OCI-LY3 (cell line): ENCODE data around the gene CPNE4.
A peak's percentile ranks its signal among the peaks of the same experiment; 100 is the strongest.

Source experiments
- H2AFZ ChIP-seq: fragments of 200-600, 300-600 bp; shearing (Covaris generic); 2 replicates; pipeline ENCODE4 v1.6.0; 2014; ENCODE audit warnings: antibody characterized with exemption, low read depth, low read length
- H3K27ac ChIP-seq: fragments of 200-600, 300-600 bp; sonication (generic); 2 replicates; pipeline ENCODE4 v1.5.1; 2014; ENCODE audit warnings: mild to moderate bottlenecking, low read length, moderate library complexity, mixed read lengths
- H3K27me3 ChIP-seq: fragments of 200-600, 300-600 bp; sonication (generic); 2 replicates; pipeline ENCODE4 v1.6.1; 2014; ENCODE audit warnings: low read depth, low read length, mixed read lengths
- H3K36me3 ChIP-seq: fragments of 200-600, 300-600 bp; sonication (generic); replicated peaks from 2 replicates; pipeline ENCODE3; 2014; ENCODE audit warnings: low read depth, low read length, mixed read lengths
- H3K4me1 ChIP-seq: fragments of 300-600, 200-600 bp; sonication (generic); 2 replicates; pipeline ENCODE4 v1.6.1; 2014; ENCODE audit warnings: low read length, mixed read lengths
- H3K4me2 ChIP-seq: fragments of 200-600, 300-600 bp; sonication (generic); 2 replicates; pipeline ENCODE4 v1.6.1; 2014; ENCODE audit warnings: low read length, mixed read lengths
- H3K4me3 ChIP-seq: fragments of 300-600, 200-600 bp; sonication (generic); 2 replicates; pipeline ENCODE4 v1.5.1; 2014; ENCODE audit warnings: antibody characterized with exemption, mild to moderate bottlenecking, low read length, moderate library complexity
- H3K79me2 ChIP-seq: fragments of 300-600, 200-600 bp; shearing (Covaris generic); 2 replicates; pipeline ENCODE4 v1.6.1; 2014; ENCODE audit warnings: mild to moderate bottlenecking, low read length, mixed read lengths
- H3K9ac ChIP-seq: fragments of 300-600, 200-600 bp; shearing (Covaris generic); 2 replicates; pipeline ENCODE4 v1.6.0; 2014; ENCODE audit warnings: mild to moderate bottlenecking, low read length, moderate library complexity
- H3K9me3 ChIP-seq: fragments of 200-600, 300-600 bp; shearing (Covaris generic); 2 replicates; pipeline ENCODE4 v1.6.1; 2014; ENCODE audit warnings: low read length, mixed read lengths; ENCODE audit not compliant: insufficient read depth
- H4K20me1 ChIP-seq: fragments of 200-600, 300-600 bp; sonication (generic); 2 replicates; pipeline ENCODE4 v1.6.1; 2016; ENCODE audit warnings: low read length, mixed read lengths; ENCODE audit not compliant: insufficient read depth
- EZH2phosphoT487 ChIP-seq: fragments of 200-600 bp; shearing (Covaris generic); IDR thresholded peaks from 2 replicates; pipeline ENCODE4 v1.6.1; 2018; ENCODE audit warnings: antibody characterized with exemption, mixed run types, low read depth
- TF ChIP-seq, protein P1 (sequence below): fragments of 200-600, 300-600 bp; sonication (generic); IDR thresholded peaks from 2 replicates; pipeline ENCODE4 v1.5.1; 2014; ENCODE audit warnings: antibody characterized with exemption, low read length, low read depth

The CPNE4 gene

DNA sequence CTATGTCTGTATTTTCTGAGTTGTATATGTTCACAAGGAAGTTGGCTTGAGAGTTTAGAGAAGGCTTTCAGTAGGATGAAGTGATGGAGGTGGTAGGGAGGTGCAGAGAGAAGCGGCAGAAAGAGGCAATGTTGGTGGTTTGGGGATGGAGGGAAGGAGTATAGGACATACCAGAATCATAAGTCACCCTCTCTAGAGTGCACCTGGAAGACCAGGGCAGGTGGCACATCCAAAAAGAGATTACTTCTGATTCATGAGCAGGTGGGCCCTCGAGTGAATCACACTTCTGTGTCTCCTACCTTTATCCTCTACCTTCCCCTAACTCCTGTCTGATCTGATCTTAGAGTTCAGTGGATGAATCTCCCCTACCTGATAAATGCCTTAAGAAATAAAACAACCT, 490.3 kb downstream of the CPNE4 start:
- H3K9ac ChIP-seq: no peak overlapping the region
- no peak overlapping the region for H2AFZ ChIP-seq
- H4K20me1 ChIP-seq: no peaks in the 10 kb centered on the region
- H3K4me3 ChIP-seq: no peak overlapping the region
- no peaks in the 10 kb centered on the region for H3K79me2 ChIP-seq
- H3K4me2 ChIP-seq: no peak overlapping the region
- peaks cover 14% of the 10 kb centered on the region for H3K4me1 ChIP-seq
- H3K27me3 ChIP-seq: no peaks in the 10 kb centered on the region
- H3K9me3 ChIP-seq: no peaks in the 10 kb centered on the region
- H3K36me3 ChIP-seq: no peaks in the 10 kb centered on the region
- TF ChIP-seq, protein P1, sequence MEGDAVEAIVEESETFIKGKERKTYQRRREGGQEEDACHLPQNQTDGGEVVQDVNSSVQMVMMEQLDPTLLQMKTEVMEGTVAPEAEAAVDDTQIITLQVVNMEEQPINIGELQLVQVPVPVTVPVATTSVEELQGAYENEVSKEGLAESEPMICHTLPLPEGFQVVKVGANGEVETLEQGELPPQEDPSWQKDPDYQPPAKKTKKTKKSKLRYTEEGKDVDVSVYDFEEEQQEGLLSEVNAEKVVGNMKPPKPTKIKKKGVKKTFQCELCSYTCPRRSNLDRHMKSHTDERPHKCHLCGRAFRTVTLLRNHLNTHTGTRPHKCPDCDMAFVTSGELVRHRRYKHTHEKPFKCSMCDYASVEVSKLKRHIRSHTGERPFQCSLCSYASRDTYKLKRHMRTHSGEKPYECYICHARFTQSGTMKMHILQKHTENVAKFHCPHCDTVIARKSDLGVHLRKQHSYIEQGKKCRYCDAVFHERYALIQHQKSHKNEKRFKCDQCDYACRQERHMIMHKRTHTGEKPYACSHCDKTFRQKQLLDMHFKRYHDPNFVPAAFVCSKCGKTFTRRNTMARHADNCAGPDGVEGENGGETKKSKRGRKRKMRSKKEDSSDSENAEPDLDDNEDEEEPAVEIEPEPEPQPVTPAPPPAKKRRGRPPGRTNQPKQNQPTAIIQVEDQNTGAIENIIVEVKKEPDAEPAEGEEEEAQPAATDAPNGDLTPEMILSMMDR: no peak
- TF ChIP-seq EZH2phosphoT487: no peak
- no peak overlapping the region for H3K27ac ChIP-seq

DNA sequence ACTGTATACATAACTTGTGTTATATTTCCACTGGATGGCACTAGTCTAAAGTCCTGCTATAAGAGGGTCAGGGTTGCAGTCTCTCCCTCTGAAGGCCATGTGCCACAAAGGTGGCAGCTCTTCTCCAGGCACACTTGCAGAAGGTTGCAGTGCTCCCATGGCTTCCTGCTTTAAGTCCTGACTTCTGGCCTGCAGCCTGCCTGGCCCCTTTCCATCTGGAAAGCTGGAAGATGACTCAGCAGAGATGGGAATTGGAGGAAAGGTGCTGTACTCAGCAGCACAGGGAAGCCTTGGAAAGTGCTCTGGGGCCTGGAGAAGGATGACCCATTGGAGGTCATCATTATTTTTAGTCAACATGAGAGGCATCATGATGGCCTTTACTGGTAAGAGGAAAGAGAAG, 491.1 kb downstream of the CPNE4 start:
- no peaks in the 10 kb centered on the region for H3K36me3 ChIP-seq
- H3K4me2 ChIP-seq: no peak overlapping the region
- no peaks in the 10 kb centered on the region for H3K9me3 ChIP-seq
- H3K27me3 ChIP-seq: no peaks in the 10 kb centered on the region
- H3K4me1 ChIP-seq: peaks cover 16% of the 10 kb centered on the region
- no peak overlapping the region for H2AFZ ChIP-seq
- no peaks in the 10 kb centered on the region for H3K79me2 ChIP-seq
- TF ChIP-seq EZH2phosphoT487: no peak
- TF ChIP-seq, protein P1: peak; percentile 36
- no peak overlapping the region for H3K27ac ChIP-seq
- no peaks in the 10 kb centered on the region for H4K20me1 ChIP-seq
- H3K4me3 ChIP-seq: no peak overlapping the region
- H3K9ac ChIP-seq: no peak overlapping the region

DNA sequence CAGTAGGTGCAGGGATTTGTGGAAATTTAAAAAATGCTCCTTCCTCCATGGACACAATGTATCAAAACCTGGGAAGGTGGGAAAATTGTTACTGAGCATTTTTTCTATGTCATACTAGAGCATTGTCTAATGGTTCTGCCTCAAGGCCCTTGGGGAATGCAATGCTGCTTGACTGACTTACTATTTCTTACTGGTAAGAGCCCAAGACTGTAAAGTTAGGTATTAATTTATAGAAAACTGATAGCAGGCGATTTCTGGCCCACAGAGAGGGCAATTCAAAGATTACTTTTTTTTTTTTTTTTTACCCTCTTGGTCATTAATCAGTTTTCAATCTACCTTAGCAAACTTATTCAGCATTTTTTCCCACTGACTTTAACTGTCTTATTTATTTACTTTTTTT, 493.5 kb downstream of the CPNE4 start:
- no peaks in the 10 kb centered on the region for H3K27me3 ChIP-seq
- no peak overlapping the region for H3K9ac ChIP-seq
- H3K27ac ChIP-seq: no peak overlapping the region
- H3K79me2 ChIP-seq: no peaks in the 10 kb centered on the region
- no peak overlapping the region for H3K4me2 ChIP-seq
- TF ChIP-seq, protein P1: no peak
- TF ChIP-seq EZH2phosphoT487: no peak
- H3K4me3 ChIP-seq: no peak overlapping the region
- no peaks in the 10 kb centered on the region for H4K20me1 ChIP-seq
- no peaks in the 10 kb centered on the region for H3K9me3 ChIP-seq
- peaks cover 10% of the 10 kb centered on the region; the same call in 1 of the 2 replicates for H3K4me1 ChIP-seq
- no peak overlapping the region for H2AFZ ChIP-seq
- no peaks in the 10 kb centered on the region for H3K36me3 ChIP-seq

DNA sequence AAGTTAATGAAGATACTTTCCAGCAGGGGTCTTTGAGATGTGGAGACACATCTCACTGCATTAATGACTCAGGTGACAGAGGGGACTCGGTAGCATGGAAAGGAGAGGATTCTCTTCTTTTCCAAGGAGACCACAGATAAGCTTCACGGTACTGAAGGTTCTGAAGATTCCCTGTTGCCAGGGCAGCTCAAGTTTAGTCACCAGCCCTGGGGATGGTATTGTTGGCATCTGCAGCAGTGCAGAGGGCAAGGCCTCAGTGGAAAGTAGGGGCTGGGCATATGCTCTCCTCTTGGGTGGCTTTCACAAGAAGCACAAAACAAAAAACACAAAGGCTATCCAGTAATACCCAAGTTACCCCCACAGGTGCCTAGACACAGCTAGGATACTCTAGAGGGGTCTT, 494.0 kb downstream of the CPNE4 start:
- no peak overlapping the region for H2AFZ ChIP-seq
- H3K27ac ChIP-seq: no peak overlapping the region
- H3K9ac ChIP-seq: no peak overlapping the region
- H3K36me3 ChIP-seq: no peaks in the 10 kb centered on the region
- H3K4me1 ChIP-seq: peaks cover 10% of the 10 kb centered on the region; the same call in 1 of the 2 replicates
- no peak overlapping the region for H3K4me3 ChIP-seq
- no peaks in the 10 kb centered on the region for H3K27me3 ChIP-seq
- no peaks in the 10 kb centered on the region for H4K20me1 ChIP-seq
- H3K4me2 ChIP-seq: no peak overlapping the region
- TF ChIP-seq EZH2phosphoT487: no peak
- TF ChIP-seq, protein P1: no peak
- H3K79me2 ChIP-seq: no peaks in the 10 kb centered on the region
- H3K9me3 ChIP-seq: no peaks in the 10 kb centered on the region
